ENCODE data around the gene PRDM13. TPM values are rescaled to one million over a fixed set of nuclear protein-coding genes. Genes with fewer than 3 reads are reported as not detected.

Gene PRDM13
- polyA plus RNA-seq, 3 donors = 0.02 TPM; not detected in 2

- no peak overlapping the region for H3K27ac ChIP-seq (ENCODE audit: low read depth, low read length)
- WGBS, 3 donors = 6% methylated on average over 54 of the region's 54 CpGs
Measured at GRCh38 chr6:99602520-99603420, 3.9 kb upstream of the PRDM13 start.

DNA sequence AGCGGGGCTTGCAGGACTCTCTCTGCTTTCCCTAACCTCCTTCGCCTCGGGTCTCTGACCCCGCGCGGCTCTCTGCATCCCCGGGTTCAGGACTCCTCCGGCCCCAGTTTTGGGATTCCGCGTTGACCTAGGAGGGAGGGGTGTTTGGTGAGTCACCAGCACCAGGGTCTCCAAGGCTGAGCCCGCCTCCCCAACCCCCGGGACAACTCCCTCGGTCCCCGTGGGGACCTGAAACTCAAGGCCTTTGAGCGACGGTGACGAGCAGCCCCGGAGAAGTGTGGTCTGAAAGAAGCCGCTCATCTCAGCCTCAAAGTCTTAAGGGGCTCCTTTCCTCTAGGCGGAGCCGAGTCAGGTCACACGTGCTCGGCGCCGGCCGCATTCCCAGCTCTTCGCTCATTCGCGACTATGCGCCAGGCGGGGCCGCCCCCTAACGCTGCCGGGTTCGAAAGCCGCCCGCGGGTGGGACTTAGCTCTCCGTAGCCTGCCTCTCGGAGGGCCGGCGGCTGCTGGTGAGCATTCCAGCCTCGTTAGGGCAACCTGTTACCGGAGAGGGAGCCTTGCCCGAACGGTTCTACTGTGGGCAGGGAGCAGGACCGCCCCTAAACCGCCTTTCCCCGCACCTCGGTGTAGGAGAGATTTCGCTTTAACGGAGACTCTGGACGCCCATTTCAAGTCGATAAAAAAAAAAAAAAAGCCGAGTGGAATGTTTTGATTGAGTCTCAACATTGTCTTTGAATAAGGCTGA is 3.0 kb upstream of the PRDM13 start:
- WGBS, 3 donors = 1 to 4% (median 2%) methylated on average over 55 of the region's 55 CpGs
- H3K27ac ChIP-seq (ENCODE audit: low read depth, low read length) = no peak overlapping the region

DNA sequence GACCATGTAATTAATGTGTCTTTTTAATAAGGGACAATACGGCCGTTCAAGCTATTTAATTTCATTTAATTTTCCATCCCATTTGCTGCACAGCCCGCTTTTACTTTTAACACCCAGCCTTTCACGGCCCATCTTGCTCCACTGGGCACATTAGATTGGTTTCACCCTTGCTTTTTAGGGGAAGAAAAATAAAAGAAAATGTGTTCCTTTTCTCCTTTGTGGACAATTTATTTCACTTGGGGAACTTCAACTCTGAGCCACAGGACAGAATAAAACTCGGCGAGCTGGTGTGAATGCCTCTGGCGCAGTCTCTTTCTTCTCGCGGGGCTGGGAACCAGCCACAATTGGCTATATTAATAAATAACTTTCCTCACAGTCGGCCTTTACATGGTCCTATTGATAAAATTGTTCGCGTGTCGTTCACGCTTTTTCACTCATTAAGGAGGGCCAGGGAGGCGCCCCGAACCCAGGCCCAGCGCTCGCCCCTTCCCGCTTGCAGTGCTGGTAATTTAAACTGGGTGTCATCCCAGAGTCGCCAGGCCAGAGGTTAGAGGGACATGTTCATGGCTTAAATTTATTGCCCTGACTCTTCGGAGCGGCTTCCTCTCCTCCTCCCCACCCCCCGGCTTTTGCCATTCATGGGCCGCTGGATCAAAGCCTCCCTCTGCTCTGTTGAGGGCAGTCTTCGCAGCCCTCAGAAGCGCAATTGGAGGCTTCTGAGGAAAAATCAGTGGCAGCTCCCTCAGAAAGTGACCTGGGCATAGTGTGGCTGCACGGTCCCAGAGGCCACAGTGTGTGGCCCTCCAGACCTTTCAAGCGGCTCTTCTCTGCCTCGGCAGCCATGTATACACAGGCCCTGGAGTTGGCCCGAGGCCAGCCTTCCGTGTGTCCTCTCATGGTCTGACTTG is 2.2 kb upstream of the PRDM13 start:
- no peak overlapping the region for H3K27ac ChIP-seq (ENCODE audit: low read depth, low read length)
- WGBS, 3 donors = 11 to 13% (median 13%) methylated on average over 31 of the region's 31 CpGs

DNA sequence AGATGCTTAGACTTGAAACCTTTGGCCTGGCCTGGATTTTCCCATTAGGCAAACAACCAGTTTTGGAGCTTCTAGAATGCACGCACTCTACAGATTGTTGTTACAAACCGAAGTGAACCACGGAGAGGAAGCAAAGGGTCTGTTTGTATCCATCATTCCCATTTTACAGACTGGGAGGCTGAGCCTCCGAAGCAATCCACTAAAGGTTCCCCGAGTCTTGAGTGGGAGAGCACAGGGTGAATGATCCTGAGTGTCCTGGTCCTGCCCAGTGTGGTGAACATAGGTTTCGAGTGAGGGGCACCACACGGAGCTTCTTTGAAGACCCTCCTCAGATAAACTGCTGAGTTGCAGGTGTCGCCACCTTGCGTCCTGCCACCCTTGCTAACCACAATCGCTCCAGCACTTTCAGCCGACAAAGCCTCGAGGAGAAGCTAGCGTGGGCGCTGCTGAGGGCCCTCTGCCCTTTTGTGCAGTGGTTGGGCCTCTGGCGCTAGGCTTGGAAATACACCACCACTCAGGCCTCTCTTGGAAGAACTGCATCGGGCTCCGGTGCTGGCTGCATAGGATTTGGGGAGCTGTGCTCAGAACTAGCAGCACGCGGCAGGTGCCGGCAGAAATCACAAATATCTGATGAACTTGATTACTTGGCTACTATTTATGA is 1.4 kb upstream of the PRDM13 start:
- H3K27ac ChIP-seq (ENCODE audit: low read depth, low read length) = no peak overlapping the region
- WGBS, 3 donors = 10 to 16% (median 12%) methylated on average over 20 of the region's 20 CpGs

- 11 to 16% (median 12%) methylated on average over 16 of the region's 16 CpGs for WGBS, 3 donors
- no peak overlapping the region for H3K27ac ChIP-seq (ENCODE audit: low read depth, low read length)
Measured at GRCh38 chr6:99605911-99606655, 550 bp upstream of the PRDM13 start.

DNA sequence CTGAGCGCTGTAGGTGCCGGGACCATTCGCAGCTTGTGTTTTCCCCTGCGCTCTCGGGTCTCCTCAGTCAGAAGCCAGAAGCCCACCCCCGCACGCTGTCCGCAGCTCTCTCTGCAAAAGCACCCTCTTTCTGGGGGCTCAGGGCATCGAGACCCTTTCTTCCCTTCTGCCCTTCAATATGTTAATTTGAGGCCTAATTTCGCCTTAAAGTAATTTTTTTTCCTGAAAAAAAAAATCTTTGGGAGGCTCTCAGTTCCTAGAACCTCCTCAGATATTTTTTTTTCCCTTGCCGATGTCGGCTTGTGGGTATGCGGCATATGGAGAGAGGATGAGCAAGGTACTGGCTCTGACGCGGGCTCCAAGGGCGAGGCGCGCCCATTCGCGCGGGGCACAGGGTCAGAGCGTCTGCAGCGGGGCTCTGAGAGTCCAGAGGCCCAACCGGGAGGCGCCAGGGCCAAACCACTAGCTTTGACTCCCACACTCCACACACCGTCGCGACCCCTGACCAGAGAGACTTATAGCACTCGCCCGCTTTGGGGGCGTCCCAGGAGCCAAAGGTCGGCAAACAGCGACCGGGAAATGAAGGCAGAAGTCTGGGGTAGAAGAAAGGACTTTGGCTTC is 893 bp downstream of the PRDM13 start:
- no peak overlapping the region for H3K27ac ChIP-seq (ENCODE audit: low read depth, low read length)
- 6 to 8% (median 8%) methylated on average over 32 to 34 of the region's 34 CpGs for WGBS, 3 donors

DNA sequence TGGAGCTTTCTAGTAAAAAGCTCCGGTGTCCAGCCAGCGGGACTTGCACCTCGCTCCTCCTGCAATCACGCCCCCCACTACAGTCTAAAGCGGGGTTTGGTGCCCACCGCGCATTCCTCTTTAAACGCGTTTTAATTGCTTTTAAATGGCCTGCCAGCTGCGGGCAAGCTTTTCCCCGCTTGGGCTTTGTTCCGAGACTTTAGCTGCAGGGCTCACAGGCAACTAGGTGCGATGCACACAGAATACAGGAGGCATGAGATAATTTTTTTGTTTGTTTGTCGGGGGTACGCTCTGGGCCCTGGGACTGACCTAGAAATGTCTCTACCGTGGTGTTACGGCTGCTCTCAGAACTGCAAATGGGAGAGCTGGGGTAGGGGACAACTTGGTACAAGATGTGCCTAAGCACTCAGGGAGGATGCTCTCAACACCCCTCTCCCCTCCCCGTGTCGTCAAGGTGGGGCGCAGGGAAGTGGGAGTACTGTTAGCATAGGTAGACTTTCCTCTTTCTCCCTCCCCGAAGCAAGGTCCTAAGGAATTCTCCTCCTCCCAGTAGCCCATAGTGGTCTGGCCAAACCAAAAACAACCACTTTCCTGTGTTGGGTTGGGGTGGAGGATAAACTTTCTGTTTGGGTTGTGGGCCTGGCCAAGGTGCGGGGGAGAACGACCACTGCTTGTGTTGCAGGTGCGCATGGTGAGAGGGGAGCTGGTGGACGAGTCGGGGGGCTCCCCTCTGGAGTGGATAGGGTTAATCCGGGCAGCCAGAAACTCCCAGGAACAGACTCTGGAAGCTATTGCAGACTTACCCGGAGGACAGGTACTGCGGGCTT is 1.6 kb downstream of the PRDM13 start:
- 3 to 5% (median 5%) methylated on average over 29 of the region's 29 CpGs for WGBS, 3 donors
- H3K27ac ChIP-seq (ENCODE audit: low read depth, low read length) = no peak overlapping the region

GRCh38 chr6:99608886-99609482 is 2.4 kb downstream of the PRDM13 start:
- 6 to 8% (median 8%) methylated on average over 24 of the region's 24 CpGs for WGBS, 3 donors

GRCh38 chr6:99609905-99610489 is 3.4 kb downstream of the PRDM13 start:
- 14 to 15% (median 15%) methylated on average over 2 of the region's 2 CpGs for WGBS, 3 donors

More at GRCh38 chr6:99608886-99609482, 2.4 kb downstream of the PRDM13 start:
- no peak overlapping the region for H3K27ac ChIP-seq (ENCODE audit: low read depth, low read length)

GRCh38 chr6:99611148-99611547 is 4.5 kb downstream of the PRDM13 start:
- no peak overlapping the region for H3K27ac ChIP-seq (ENCODE audit: low read depth, low read length)
- 4% methylated on average over 3 of the region's 3 CpGs for WGBS, 3 donors

More at GRCh38 chr6:99609905-99610489, 3.4 kb downstream of the PRDM13 start:
- no peak overlapping the region for H3K27ac ChIP-seq (ENCODE audit: low read depth, low read length)

DNA sequence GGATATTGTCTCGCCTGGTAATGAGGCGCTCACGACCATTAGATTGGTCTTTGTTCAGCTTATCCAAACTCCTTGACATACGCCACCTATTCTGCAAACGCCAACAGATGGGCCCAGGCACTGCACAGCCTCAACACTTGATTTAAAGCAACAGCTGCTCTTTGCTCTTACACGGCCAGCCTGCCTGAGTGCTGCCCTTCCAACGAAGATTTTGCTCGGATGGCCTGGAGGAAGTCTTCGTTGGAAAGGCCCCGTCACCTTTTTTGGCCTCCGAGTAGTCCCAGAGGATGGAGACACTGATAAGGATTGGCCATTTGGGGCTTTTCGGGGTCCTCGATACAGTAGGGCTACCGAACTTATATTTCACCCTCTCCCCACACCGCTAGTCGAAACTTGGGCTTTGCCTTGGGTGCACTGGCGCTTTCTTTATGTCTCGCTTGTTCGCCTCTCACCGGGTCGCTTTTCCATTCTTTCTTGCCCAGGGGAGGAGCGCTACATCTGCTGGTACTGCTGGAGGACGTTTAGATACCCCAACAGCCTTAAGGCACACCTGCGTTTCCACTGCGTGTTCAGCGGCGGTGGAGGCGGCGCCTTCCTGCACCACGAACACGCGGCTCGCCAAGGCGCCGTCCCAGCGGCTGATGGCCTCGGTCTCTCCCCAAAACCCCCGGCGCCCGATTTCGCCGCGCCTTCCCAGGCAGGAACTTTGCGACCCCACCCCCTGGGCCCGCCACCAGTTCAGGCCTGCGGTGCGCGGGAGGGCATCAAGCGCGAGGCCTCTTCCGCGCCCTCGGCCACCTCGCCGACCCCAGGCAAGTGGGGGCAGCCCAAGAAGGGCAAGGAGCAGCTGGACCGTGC is 6.1 kb downstream of the PRDM13 start:
- H3K27ac ChIP-seq (ENCODE audit: low read depth, low read length) = no peak overlapping the region
- WGBS, 3 donors = 6 to 11% (median 9%) methylated on average over 55 to 56 of the region's 56 CpGs

DNA sequence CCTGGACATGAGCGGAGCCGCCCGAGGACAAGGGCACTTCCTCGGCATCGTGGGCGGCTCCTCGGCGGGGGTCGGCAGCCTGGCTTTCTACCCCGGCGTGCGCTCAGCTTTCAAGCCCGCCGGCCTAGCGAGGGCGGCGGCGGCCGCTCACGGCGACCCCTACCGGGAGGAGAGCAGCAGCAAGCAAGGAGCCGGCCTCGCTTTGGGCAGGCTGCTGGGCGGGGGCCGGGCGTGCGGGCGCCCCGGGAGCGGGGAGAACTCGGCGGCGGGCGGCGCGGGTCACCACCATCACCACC is 6.7 kb downstream of the PRDM13 start:
- H3K27ac ChIP-seq (ENCODE audit: low read depth, low read length) = no peak overlapping the region
- 1 to 2% (median 1%) methylated on average over 20 to 37 of the region's 37 CpGs for WGBS, 3 donors

DNA sequence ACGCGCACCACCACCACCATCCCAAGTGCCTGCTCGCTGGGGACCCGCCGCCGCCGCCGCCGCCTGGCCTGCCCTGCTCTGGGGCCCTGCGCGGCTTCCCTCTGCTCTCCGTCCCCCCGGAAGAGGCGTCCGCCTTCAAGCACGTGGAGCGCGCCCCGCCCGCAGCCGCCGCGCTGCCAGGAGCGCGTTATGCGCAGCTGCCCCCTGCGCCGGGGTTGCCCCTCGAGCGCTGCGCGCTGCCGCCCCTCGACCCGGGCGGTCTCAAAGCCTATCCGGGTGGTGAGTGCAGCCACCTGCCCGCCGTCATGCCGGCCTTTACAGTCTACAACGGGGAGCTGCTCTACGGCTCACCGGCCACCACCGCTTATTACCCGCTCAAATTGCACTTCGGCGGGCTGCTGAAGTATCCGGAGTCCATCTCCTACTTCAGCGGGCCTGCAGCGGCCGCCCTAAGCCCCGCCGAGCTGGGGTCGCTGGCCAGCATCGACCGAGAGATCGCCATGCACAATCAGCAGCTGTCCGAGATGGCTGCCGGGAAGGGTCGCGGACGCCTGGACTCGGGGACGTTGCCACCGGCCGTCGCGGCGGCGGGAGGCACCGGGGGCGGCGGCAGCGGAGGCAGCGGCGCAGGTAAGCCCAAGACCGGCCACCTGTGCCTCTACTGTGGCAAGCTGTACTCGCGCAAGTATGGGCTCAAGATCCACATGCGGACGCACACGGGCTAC is 7.2 kb downstream of the PRDM13 start:
- H3K27ac ChIP-seq (ENCODE audit: low read depth, low read length) = no peak overlapping the region
- 1 to 2% (median 2%) methylated on average over 67 to 82 of the region's 82 CpGs for WGBS, 3 donors
